Erythroblast (primary cell): ENCODE measurements around the gene PARP11.

Experiments used
- GATA1 ChIP-seq: IDR thresholded peaks from 2 replicates; pipeline ENCODE4 v1.6.1; 2011; ENCODE audit warnings: low read depth, mild to moderate bottlenecking, control low read depth, low read length, moderate library complexity
- POLR2A ChIP-seq: IDR thresholded peaks from 2 replicates; pipeline ENCODE4 v1.6.1; 2011; ENCODE audit warnings: mild to moderate bottlenecking, low read length

DNA sequence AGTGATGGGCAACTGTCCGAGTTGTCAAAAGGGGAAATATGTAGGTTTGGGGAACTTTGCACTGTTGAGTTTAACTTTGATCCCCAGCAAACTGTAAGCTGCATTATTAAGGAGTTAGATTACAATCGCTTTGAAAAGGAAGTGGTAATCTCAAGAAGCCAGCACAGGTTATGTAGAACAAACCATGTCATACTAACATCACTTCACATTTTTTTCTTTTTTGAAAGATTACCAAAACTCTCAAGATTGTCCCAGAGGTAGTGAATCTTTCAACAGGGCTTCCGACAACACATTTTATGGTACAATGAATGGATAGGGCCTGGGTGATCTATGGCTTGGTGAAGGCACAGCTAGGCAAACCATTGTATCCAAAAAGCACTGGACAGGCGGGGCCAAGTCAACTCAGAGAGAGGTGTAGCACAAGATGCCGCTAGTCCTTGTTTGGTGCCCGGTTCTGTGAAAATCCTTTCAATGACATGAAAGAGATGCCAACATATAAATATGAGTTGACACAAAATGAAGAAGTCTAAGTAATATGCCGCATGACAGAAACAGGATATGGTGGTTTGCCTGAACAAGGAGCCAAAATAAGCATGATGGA is 24.3 kb upstream of the PARP11 start:
- no peak for TF ChIP-seq POLR2A
- TF ChIP-seq GATA1, result no peak
